Astrocyte (in vitro differentiated cells and primary cell): Measurements from ENCODE around the gene OPTN. TPM values are rescaled to one million over a fixed set of nuclear protein-coding genes. Genes with fewer than 3 reads are reported as not detected.

ENCODE experiments used
- DNase-seq: peaks from one replicate; pipeline ENCODE4 v3.0.0-alpha.2; 2010; ENCODE audit warnings: low read depth
- FAIRE-seq: peaks from 2 replicates; lab custom pipeline; 2011; peaks lifted over from hg19 to GRCh38; lab: Jason Lieb, UNC
- H2AFZ ChIP-seq: 2 replicates; pipeline ENCODE4 v1.6.0; 2012; ENCODE audit warnings: low read depth, low read length, inconsistent platforms
- H3K27ac ChIP-seq: 2 replicates; pipeline ENCODE4 v1.5.1; 2011; ENCODE audit warnings: low read depth, low read length, inconsistent platforms
- H3K27me3 ChIP-seq: 2 replicates; pipeline ENCODE4 v1.6.0; 2011; ENCODE audit warnings: low read length, inconsistent platforms; ENCODE audit not compliant: insufficient read depth
- H3K36me3 ChIP-seq: 2 replicates; pipeline ENCODE4 v1.5.1; 2011; ENCODE audit warnings: low read length, inconsistent platforms; ENCODE audit not compliant: insufficient read depth
- H3K4me1 ChIP-seq: 2 replicates; pipeline ENCODE4 v1.5.1; 2011; ENCODE audit warnings: low read length, inconsistent platforms; ENCODE audit not compliant: insufficient read depth
- H3K4me2 ChIP-seq: 2 replicates; pipeline ENCODE4 v1.6.0; 2012; ENCODE audit warnings: low read length, inconsistent platforms
- H3K4me3 ChIP-seq: 2 replicates; pipeline ENCODE4 v1.5.1; 2011; ENCODE audit warnings: low read depth, mild to moderate bottlenecking, low read length, inconsistent platforms; ENCODE audit not compliant: insufficient read depth
- H3K79me2 ChIP-seq: 2 replicates; pipeline ENCODE4 v1.6.0; 2012; ENCODE audit warnings: mild to moderate bottlenecking, low read length, inconsistent platforms; ENCODE audit not compliant: insufficient read depth
- H3K9ac ChIP-seq: 2 replicates; pipeline ENCODE4 v1.6.0; 2012; ENCODE audit warnings: mild to moderate bottlenecking, low read length, inconsistent platforms
- H3K9me3 ChIP-seq: 2 replicates; pipeline ENCODE4 v1.5.1; 2012; ENCODE audit warnings: low read depth, mild to moderate bottlenecking, low read length, inconsistent platforms; ENCODE audit not compliant: insufficient read depth
- H4K20me1 ChIP-seq: 2 replicates; pipeline ENCODE4 v1.6.0; 2012; ENCODE audit warnings: low read length, inconsistent platforms; ENCODE audit not compliant: insufficient read depth
- H3K27ac Mint-ChIP-seq: one replicate; pipeline ENCODE4 v1.8.0; 2021; ENCODE audit warnings: mild to moderate bottlenecking, mixed read lengths; ENCODE audit not compliant: unreplicated experiment
- H3K27me3 Mint-ChIP-seq: one replicate; pipeline ENCODE4 v1.8.0; 2021; ENCODE audit warnings: low read depth, mixed read lengths; ENCODE audit not compliant: unreplicated experiment
- H3K36me3 Mint-ChIP-seq: one replicate; pipeline ENCODE4 v1.8.0; 2021; ENCODE audit warnings: low read depth, mixed read lengths; ENCODE audit not compliant: unreplicated experiment
- H3K4me1 Mint-ChIP-seq: one replicate; pipeline ENCODE4 v1.8.0; 2021; ENCODE audit warnings: low read depth, mixed read lengths; ENCODE audit not compliant: unreplicated experiment
- H3K4me3 Mint-ChIP-seq: one replicate; pipeline ENCODE4 v1.8.0; 2021; ENCODE audit warnings: mild to moderate bottlenecking, moderate library complexity, mixed read lengths; ENCODE audit not compliant: unreplicated experiment
- H3K9me3 Mint-ChIP-seq: one replicate; pipeline ENCODE4 v1.8.0; 2021; ENCODE audit warnings: mild to moderate bottlenecking, mixed read lengths; ENCODE audit not compliant: unreplicated experiment
- EZH2 ChIP-seq: IDR thresholded peaks from 2 replicates; pipeline ENCODE4 v1.6.1; 2012; ENCODE audit warnings: mild to moderate bottlenecking, low read length, inconsistent platforms; ENCODE audit not compliant: insufficient read depth
- total RNA-seq: library from RNA; stranded (reverse); gene quantifications from 2 replicates; pipeline ENCODE4 v1.2.1, GENCODE V29; 2021
- TF ChIP-seq, protein P1 (sequence below): IDR thresholded peaks from 2 replicates; pipeline ENCODE4 v1.5.1; 2011; ENCODE audit warnings: low read depth, mild to moderate bottlenecking, inconsistent platforms, low read length, moderate library complexity; ENCODE audit not compliant: insufficient read depth

OPTN gene
- total RNA-seq, 1 donor from 2014 or later: 164 TPM

DNA sequence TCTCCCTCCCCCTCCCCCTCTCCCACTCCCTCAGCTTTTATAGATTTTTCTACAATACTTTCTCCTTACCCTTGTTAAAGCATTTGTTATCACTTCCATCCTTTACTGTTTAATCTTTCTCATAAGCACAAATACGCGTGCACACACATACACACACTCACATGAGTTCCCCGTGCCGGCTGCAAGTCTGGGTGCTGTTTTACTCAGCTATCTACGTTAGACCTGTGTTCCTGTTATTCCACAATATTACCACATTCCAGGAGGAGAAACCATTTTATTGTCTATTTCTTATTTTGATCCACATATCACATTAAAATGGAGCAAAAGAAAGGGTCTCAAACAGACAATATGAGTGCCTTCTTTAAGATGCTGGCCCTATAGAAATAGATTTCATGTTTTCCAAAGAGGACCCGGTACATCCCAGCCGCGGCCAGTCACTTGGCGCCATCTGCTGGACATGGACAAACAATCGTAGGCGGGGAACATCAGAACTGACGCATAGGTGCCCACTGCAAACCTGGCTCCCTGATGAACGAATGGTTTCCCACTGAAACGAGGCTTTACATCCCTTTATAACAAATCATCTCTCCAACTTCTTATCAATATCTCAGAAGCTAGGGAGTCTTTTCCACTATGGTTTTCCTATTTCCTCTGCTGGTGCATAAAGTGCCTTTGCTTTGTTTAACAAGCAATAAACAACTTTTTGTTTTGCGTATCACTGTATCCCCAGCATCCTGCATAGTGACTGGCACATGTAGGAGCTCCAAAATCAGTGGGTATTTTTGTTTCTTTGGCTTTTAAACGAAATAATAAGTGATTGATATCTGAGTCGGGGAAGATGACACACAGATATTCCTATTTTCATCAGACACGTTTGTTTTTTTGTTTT is 25.2 kb upstream of the OPTN start:
- H3K36me3 Mint-ChIP-seq: peaks cover 3% of the 10 kb centered on the region
- H3K27me3 Mint-ChIP-seq: no peaks in the 10 kb centered on the region
- TF ChIP-seq EZH2: no peak
- TF ChIP-seq, protein P1, sequence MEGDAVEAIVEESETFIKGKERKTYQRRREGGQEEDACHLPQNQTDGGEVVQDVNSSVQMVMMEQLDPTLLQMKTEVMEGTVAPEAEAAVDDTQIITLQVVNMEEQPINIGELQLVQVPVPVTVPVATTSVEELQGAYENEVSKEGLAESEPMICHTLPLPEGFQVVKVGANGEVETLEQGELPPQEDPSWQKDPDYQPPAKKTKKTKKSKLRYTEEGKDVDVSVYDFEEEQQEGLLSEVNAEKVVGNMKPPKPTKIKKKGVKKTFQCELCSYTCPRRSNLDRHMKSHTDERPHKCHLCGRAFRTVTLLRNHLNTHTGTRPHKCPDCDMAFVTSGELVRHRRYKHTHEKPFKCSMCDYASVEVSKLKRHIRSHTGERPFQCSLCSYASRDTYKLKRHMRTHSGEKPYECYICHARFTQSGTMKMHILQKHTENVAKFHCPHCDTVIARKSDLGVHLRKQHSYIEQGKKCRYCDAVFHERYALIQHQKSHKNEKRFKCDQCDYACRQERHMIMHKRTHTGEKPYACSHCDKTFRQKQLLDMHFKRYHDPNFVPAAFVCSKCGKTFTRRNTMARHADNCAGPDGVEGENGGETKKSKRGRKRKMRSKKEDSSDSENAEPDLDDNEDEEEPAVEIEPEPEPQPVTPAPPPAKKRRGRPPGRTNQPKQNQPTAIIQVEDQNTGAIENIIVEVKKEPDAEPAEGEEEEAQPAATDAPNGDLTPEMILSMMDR: peak; percentile 87
- no peak overlapping the region for H3K4me2 ChIP-seq
- H3K27ac Mint-ChIP-seq: no peak overlapping the region
- peaks cover 8% of the 10 kb centered on the region for H3K9me3 ChIP-seq
- H4K20me1 ChIP-seq: no peaks in the 10 kb centered on the region
- H2AFZ ChIP-seq: no peak overlapping the region
- no peak overlapping the region for H3K27ac ChIP-seq
- H3K79me2 ChIP-seq: no peaks in the 10 kb centered on the region
- H3K9me3 Mint-ChIP-seq: peaks cover 30% of the 10 kb centered on the region
- peak; percentile 34 for DNase-seq
- no peak overlapping the region for H3K4me3 Mint-ChIP-seq
- H3K36me3 ChIP-seq: no peaks in the 10 kb centered on the region
- H3K9ac ChIP-seq: no peak overlapping the region
- no peaks in the 10 kb centered on the region for H3K4me1 ChIP-seq
- no peak overlapping the region for H3K4me3 ChIP-seq
- peaks cover 13% of the 10 kb centered on the region for H3K4me1 Mint-ChIP-seq
- H3K27me3 ChIP-seq: peaks cover 5% of the 10 kb centered on the region
- peak; percentile 9 for FAIRE-seq

DNA sequence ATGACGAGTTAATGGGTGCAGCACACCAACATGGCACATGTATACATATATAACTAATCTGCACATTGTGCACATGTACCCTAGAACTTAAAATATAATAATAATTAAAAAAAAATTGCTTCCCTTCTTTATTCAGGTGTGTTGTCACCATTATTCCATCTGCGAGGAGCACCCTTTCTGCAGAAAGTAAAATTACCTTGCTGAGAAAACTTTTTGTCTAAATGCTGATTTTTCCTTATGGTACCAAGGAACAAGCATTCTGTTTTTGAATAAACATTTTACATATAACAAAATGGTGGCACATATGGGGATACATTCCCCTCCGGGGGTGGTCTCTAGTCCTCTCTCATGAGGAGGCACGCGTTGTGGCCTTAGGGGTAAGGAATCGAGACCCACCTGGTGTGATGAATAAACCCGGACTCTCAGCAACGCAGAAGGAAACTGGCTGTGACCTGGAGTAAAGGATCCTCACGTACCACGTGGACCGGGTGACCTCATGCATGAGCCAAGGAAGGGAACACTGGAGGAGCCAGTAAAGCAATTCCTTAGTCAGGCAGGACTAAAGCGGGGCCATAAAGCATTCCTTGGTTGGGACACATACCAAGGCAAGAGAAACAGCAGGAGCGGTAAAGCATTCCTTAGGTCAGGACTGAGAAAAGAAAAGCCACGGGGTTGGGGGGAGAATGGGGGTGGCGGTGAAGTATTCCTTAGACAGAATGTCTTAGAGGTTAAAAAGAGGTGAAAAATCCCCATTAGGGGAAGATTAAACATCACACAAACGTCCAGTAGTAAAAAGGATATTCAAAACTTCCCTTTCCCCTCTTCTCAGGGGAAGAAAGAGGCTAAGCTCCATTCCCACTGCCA is 20.8 kb upstream of the OPTN start:
- peaks cover 5% of the 10 kb centered on the region for H3K36me3 Mint-ChIP-seq
- Histone ChIP-seq H2AFZ (no peak overlapping the region), H3K4me1 (no peaks in the 10 kb centered on the region), H3K79me2 (no peaks in the 10 kb centered on the region), H3K27ac (no peak overlapping the region), H3K4me2 (no peak overlapping the region), H4K20me1 (no peaks in the 10 kb centered on the region), H3K4me3 (no peak overlapping the region), H3K9me3 (peaks cover 18% of the 10 kb centered on the region), H3K9ac (no peak overlapping the region), H3K36me3 (no peaks in the 10 kb centered on the region), H3K27me3 (peaks cover 5% of the 10 kb centered on the region)
- no peaks in the 10 kb centered on the region for H3K27me3 Mint-ChIP-seq
- DNase-seq (no peak), FAIRE-seq (no peak)
- peak overlapping the region; percentile 94 for H3K27ac Mint-ChIP-seq
- peaks cover 32% of the 10 kb centered on the region for H3K9me3 Mint-ChIP-seq
- no peak for TF ChIP-seq EZH2
- TF ChIP-seq, protein P1: no peak
- peaks cover 17% of the 10 kb centered on the region for H3K4me1 Mint-ChIP-seq
- peak overlapping the region; percentile 62 for H3K4me3 Mint-ChIP-seq
